Liver (tissue), 9 donors: ENCODE data around the gene TAB3. TPM values are rescaled to one million over a fixed set of nuclear protein-coding genes. Genes with fewer than 3 reads are reported as not detected.

Experiments used
- DNase-seq: peaks from one replicate; pipeline ENCODE4 v3.0.0-alpha.2; 2017; ENCODE audit warnings: low spot score
- H3K27ac ChIP-seq, 2 donors: one replicate each; pipeline ENCODE4 v1.7.0; 2013; ENCODE audit warnings: inconsistent platforms in 2 of 2, low read length in 2 of 2, control low read depth in 1 of 2, low read depth in 1 of 2, mild to moderate bottlenecking in 1 of 2
- H3K27me3 ChIP-seq, 4 donors: one replicate each; pipeline versions ENCODE4 v1.6.1 to v1.7.0; 2013; ENCODE audit warnings: low read length in 3 of 4, inconsistent platforms in 1 of 4, mild to moderate bottlenecking in 1 of 4, moderate library complexity in 1 of 4; ENCODE audit not compliant: control insufficient read depth in 4 of 4, insufficient read depth in 4 of 4
- H3K36me3 ChIP-seq, 4 donors: one replicate each; pipeline versions ENCODE4 v1.6.1 to v1.7.0; 2013; ENCODE audit warnings: low read length in 3 of 4, mild to moderate bottlenecking in 3 of 4, low read depth in 1 of 4, moderate library complexity in 1 of 4; ENCODE audit not compliant: control insufficient read depth in 4 of 4, insufficient read depth in 3 of 4
- H3K4me1 ChIP-seq, 4 donors: one replicate each; pipeline versions ENCODE4 v1.6.1 to v1.7.0; 2013; ENCODE audit warnings: low read length in 3 of 4, mild to moderate bottlenecking in 3 of 4, moderate library complexity in 1 of 4; ENCODE audit not compliant: control insufficient read depth in 4 of 4, insufficient read depth in 4 of 4
- H3K4me3 ChIP-seq, 3 donors: one replicate each; pipeline versions ENCODE4 v1.6.1 to v1.7.0; 2013; ENCODE audit warnings: low read length in 3 of 3, control low read depth in 1 of 3, low read depth in 1 of 3, mild to moderate bottlenecking in 1 of 3
- H3K9ac ChIP-seq, 2 donors: one replicate each; pipeline ENCODE4 v1.7.0; 2013; ENCODE audit warnings: low read length in 2 of 2, mild to moderate bottlenecking in 2 of 2, moderate library complexity in 2 of 2, control low read depth in 1 of 2, low read depth in 1 of 2
- H3K9me3 ChIP-seq, 4 donors: one replicate each; pipeline versions ENCODE4 v1.6.1 to v1.7.0; 2013; ENCODE audit warnings: low read length in 3 of 4; ENCODE audit not compliant: control insufficient read depth in 4 of 4
- ATF3 ChIP-seq: IDR thresholded peaks from 2 replicates; pipeline ENCODE4 v1.6.1; 2016; ENCODE audit warnings: antibody characterized with exemption
- EGR1 ChIP-seq, 2 donors: IDR thresholded peaks; 2 replicates each; pipeline ENCODE4 v1.6.1; 2016 to 2018; ENCODE audit warnings: antibody characterized with exemption in 2 of 2, low read depth in 2 of 2
- FOXA1 ChIP-seq: IDR thresholded peaks from 2 replicates; pipeline ENCODE4 v1.6.1; 2016; ENCODE audit warnings: antibody characterized with exemption
- FOXA2 ChIP-seq: IDR thresholded peaks from 2 replicates; pipeline ENCODE4 v1.6.1; 2016; ENCODE audit warnings: antibody characterized with exemption
- HNF4A ChIP-seq, 2 donors: conservative IDR thresholded peaks; 2 replicates each; pipeline ENCODE4 v1.6.1; 2016; ENCODE audit warnings: antibody characterized with exemption in 2 of 2, mild to moderate bottlenecking in 2 of 2
- HNF4G ChIP-seq: IDR thresholded peaks from 2 replicates; pipeline ENCODE4 v1.6.1; 2016; ENCODE audit warnings: antibody characterized with exemption
- JUND ChIP-seq, 2 donors: IDR thresholded peaks; 2 replicates each; pipeline ENCODE4 v1.6.1; 2016; ENCODE audit warnings: antibody characterized with exemption in 2 of 2
- NR2F2 ChIP-seq: IDR thresholded peaks from 2 replicates; pipeline ENCODE4 v1.6.1; 2016; ENCODE audit warnings: antibody characterized with exemption
- REST ChIP-seq: IDR thresholded peaks from 2 replicates; pipeline ENCODE4 v1.6.1; 2016; ENCODE audit warnings: antibody characterized with exemption, mild to moderate bottlenecking
- RXRA ChIP-seq, 2 donors: IDR thresholded peaks; 2 replicates each; pipeline ENCODE4 v1.6.1; 2017 to 2018; ENCODE audit warnings: antibody characterized with exemption in 2 of 2, mild to moderate bottlenecking in 1 of 2
- SP1 ChIP-seq: IDR thresholded peaks from 2 replicates; pipeline ENCODE4 v1.6.1; 2018; ENCODE audit warnings: antibody characterized with exemption, mild to moderate bottlenecking
- TAF1 ChIP-seq: conservative IDR thresholded peaks from 2 replicates; pipeline ENCODE4 v1.6.1; 2016; ENCODE audit warnings: antibody characterized with exemption, mild to moderate bottlenecking
- YY1 ChIP-seq: IDR thresholded peaks from 2 replicates; pipeline ENCODE4 v1.6.1; 2016; ENCODE audit warnings: antibody characterized with exemption, mild to moderate bottlenecking
- ZBTB33 ChIP-seq: IDR thresholded peaks from 2 replicates; pipeline ENCODE4 v1.6.1; 2016; ENCODE audit warnings: antibody characterized with exemption
- WGBS: extraction: QIAGEN DNeasy Blood & Tissue Kit; methylation state at CpG from one replicate; pipeline ENCODE4 v1.1.7; 2013; 5-methylcytosine and 5-hydroxymethylcytosine counted together
- polyA plus RNA-seq, 2 donors: library from polyadenylated mRNA; stranded (reverse) in 1 of 2; unstranded in 1 of 2; fragments of 200-250 nt in 1 of 2; fragments of >200 nt in 1 of 2; fragmentation: Nextera tagmentation in 1 of 2; extraction: Ambion mirVana in 1 of 2; gene quantifications; one replicate each; pipeline versions ENCODE4 v1.2.1 to v1.2.3, GENCODE V29; 2013 to 2015
- total RNA-seq, 2 donors: library from RNA; depleted of rRNA; stranded (reverse); fragments of >200 nt; gene quantifications; one replicate each; pipeline ENCODE4 v1.2.3, GENCODE V29; 2014
- TF ChIP-seq, protein P1 (sequence below): fragments of 150-350 bp; IDR thresholded peaks from 2 replicates; pipeline ENCODE4 v1.5.1; 2017; ENCODE audit warnings: improper control_type of control experiment, low read depth, low read length; ENCODE audit not compliant: missing input control
- donor health status: healthy.
- donor health status: healthy.
- donor health status: healthy.
- donor health status: healthy.
- donor health status: healthy.

The TAB3 gene
- total and polyA plus RNA-seq, 4 donors, result 10.0 to 32.2 (median 17.4) TPM

- DNase-seq, result no peak
- H3K9me3 ChIP-seq, result peaks cover 0 to 74% (median 12%) of the 10 kb centered on the region in 4 donors
- no peaks in the 10 kb centered on the region for H3K27me3 ChIP-seq
- no peak overlapping the region for H3K27ac ChIP-seq
- no peak for TF ChIP-seq SP1
- no peak for TF ChIP-seq HNF4G
- no peak for TF ChIP-seq RXRA (IDR thresholded peaks at IDR 0.05)
- TF ChIP-seq TAF1, result no peak
- no peak for TF ChIP-seq ZBTB33
- TF ChIP-seq HNF4A (conservative IDR thresholded peaks at IDR 0.05), result no peak
- no peak for TF ChIP-seq ATF3
- TF ChIP-seq NR2F2, result no peak
- no peak for TF ChIP-seq YY1
- no peak for TF ChIP-seq JUND (IDR thresholded peaks at IDR 0.05)
- no peak for TF ChIP-seq FOXA2
- TF ChIP-seq, protein P1, sequence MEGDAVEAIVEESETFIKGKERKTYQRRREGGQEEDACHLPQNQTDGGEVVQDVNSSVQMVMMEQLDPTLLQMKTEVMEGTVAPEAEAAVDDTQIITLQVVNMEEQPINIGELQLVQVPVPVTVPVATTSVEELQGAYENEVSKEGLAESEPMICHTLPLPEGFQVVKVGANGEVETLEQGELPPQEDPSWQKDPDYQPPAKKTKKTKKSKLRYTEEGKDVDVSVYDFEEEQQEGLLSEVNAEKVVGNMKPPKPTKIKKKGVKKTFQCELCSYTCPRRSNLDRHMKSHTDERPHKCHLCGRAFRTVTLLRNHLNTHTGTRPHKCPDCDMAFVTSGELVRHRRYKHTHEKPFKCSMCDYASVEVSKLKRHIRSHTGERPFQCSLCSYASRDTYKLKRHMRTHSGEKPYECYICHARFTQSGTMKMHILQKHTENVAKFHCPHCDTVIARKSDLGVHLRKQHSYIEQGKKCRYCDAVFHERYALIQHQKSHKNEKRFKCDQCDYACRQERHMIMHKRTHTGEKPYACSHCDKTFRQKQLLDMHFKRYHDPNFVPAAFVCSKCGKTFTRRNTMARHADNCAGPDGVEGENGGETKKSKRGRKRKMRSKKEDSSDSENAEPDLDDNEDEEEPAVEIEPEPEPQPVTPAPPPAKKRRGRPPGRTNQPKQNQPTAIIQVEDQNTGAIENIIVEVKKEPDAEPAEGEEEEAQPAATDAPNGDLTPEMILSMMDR, result no peak
- TF ChIP-seq EGR1 (IDR thresholded peaks at IDR 0.05; ENCODE audit: low read depth in 2 of 2), result no peak
- no peak overlapping the region for H3K4me3 ChIP-seq
- WGBS, result 90% methylated on average over 2 of the region's 2 CpGs
- no peaks in the 10 kb centered on the region for H3K36me3 ChIP-seq
- no peak overlapping the region for H3K9ac ChIP-seq
- no peaks in the 10 kb centered on the region for H3K4me1 ChIP-seq
These were observed 94.6 kb downstream of the TAB3 start for GRCh38 chrX:30794497-30794896.

DNA sequence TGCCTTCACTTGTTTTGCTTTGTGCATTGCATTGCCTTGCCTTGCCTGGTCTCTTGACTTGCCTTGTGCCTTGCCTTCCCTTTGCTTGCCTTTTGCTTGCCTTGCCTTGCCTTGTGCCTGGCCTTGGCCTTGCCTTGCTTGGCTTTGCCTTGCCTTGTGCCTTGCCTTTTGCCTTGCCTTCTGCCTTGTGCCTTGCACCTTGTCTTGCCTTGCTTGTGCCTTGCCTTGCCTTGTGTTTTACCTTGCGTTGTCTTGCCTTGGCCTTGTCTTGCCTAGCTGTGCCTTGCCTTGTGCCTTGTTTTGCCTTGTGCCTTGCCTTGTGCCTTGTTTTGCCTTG, 95.3 kb downstream of the TAB3 start:
- Histone ChIP-seq H3K27ac (no peak overlapping the region), H3K36me3 (no peaks in the 10 kb centered on the region), H3K9me3 (peaks cover 0 to 81% (median 12%) of the 10 kb centered on the region in 4 donors), H3K4me3 (no peak overlapping the region), H3K9ac (no peak overlapping the region), H3K27me3 (no peaks in the 10 kb centered on the region), H3K4me1 (no peaks in the 10 kb centered on the region)
- TF ChIP-seq REST (no peak), FOXA1 (no peak)
- WGBS, result 97% methylated on average over 1 of the region's 1 CpG
- no peak for DNase-seq
